Activated CD8-positive, alpha-beta memory T cell treated with anti-CD3 and anti-CD28 coated beads for 24 hours (primary cell): ENCODE data around the gene CTNS.
"Not testable (repeated sequence)": the region's sequence is repeated elsewhere in the genome, so short reads cannot be mapped to it uniquely, and the experiment has no call there.

Experiments
- DNase-seq: peaks from one replicate; pipeline ENCODE4 v3.0.0-alpha.2; 2020

The CTNS gene

GRCh38 chr17:3688852-3689261, 52.3 kb downstream of the CTNS start:
- no peak for DNase-seq

- no peak for DNase-seq
These were observed 52.9 kb downstream of the CTNS start for GRCh38 chr17:3689262-3690093.

GRCh38 chr17:3690094-3690715, 53.6 kb downstream of the CTNS start:
- no peak for DNase-seq

GRCh38 chr17:3691617-3692067, 55.1 kb downstream of the CTNS start:
- DNase-seq, result no peak

GRCh38 chr17:3692346-3692745, 55.8 kb downstream of the CTNS start:
- DNase-seq, result no peak

GRCh38 chr17:3693141-3693540, 56.6 kb downstream of the CTNS start:
- DNase-seq, result no peak

- DNase-seq, result peak; percentile 72
These were observed 57.3 kb downstream of the CTNS start for GRCh38 chr17:3693829-3694231.

- DNase-seq, result peak; percentile 67
These were observed 58.7 kb downstream of the CTNS start for GRCh38 chr17:3695129-3695722.

- peak; percentile 79 for DNase-seq
These were observed 59.3 kb downstream of the CTNS start, which contains the start of gene P2RX5 for GRCh38 chr17:3695723-3696411. P2RX5 (minus strand) TSS chr17:3696155; CDS start chr17:3696005, 150 bp downstream.

GRCh38 chr17:3697103-3697476, 60.5 kb downstream of the CTNS start:
- no peak for DNase-seq

GRCh38 chr17:3698139-3698538, 61.6 kb downstream of the CTNS start:
- no peak for DNase-seq

- no peak for DNase-seq
These were observed 63.4 kb downstream of the CTNS start for GRCh38 chr17:3699951-3700350.

GRCh38 chr17:3702041-3702539, 65.5 kb downstream of the CTNS start:
- DNase-seq, result not testable (repeated sequence)

- DNase-seq, result no peak
These were observed 68.6 kb downstream of the CTNS start for GRCh38 chr17:3704931-3705717.

GRCh38 chr17:3705718-3705984, 69.1 kb downstream of the CTNS start:
- DNase-seq, result not testable (repeated sequence)

GRCh38 chr17:3708366-3708765, 71.8 kb downstream of the CTNS start:
- DNase-seq, result no peak

GRCh38 chr17:3710951-3711383, 74.4 kb downstream of the CTNS start:
- peak; percentile 75 for DNase-seq
